ENCODE data around the gene FCGR3A.
"Not testable (repeated sequence)": the region's sequence is repeated elsewhere in the genome, so short reads cannot be mapped to it uniquely, and the experiment has no call there.

FCGR3A gene

DNA sequence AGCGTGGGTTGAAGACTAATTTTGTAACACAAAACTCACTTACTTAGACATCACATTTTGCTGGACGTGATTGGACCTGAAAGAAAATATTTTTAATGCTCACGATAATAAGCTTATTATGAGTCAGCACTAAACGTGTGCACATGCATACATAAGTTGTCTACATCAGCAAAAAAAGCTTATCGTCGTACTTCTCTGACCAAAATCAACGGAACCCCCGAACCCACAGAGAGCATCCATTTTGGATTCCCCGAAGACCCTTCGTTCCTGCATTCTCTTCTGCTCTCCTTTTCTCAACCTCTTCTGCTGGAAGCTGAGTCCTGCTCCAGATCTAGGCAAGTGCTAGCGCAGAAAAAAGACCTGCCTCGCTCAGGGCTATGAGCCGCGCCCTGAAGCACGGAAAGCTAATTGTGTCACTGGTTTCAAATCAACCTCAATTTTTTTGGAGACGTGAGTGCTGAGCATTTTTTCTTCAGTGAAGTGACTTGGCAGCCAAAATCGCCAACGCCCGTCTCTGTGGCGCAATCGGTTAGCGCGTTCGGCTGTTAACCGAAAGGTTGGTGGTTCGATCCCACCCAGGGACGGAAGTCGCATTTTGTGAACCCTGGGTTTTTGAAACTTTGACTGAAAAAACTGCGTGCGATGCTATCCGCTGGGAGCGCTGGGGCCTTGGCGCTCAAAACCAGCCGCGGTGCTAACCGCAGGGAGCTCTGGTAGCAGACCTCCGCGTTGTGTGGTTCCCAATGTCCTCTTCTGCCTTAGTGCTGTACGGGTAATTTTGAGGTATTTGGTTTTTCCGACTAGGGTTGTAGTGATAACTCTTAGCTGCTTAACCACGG, 9.7 kb downstream of the FCGR3A start:
- in situ Hi-C loops (cut with HindIII; ENCODE audit: low sequenced_read_pairs) = not testable (repeated sequence)
- peak; percentile 79 for DNase-seq (ENCODE audit: low read depth, low spot score)
- H3K4me3 ChIP-seq (ENCODE audit: low read depth, low read length) = peak overlapping the region; percentile 68

DNA sequence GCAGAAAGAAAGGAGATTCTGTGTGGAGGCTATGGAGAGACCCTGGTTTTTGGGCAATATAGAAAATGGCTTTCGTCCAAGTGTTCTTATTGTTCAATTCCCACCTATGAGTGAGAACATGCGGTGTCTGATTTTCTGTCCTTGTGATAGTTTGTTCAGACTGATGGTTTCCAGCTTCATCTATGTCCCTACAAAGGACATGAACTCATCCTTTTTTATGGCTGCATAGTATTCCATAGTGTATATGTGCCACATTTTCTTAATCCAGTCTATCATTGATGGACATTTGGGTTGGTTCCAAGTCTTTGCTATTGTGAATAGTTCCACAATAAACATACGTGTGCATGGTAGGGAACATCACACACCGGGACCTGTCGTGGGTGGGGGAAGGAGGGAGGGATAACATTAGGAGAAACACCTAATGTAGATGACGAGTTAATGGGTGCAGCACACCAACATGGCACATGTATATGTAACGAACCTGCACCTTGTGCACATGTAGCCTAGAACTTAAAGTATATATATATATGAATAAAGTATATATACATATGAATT, 10.6 kb downstream of the FCGR3A start:
- H3K4me3 ChIP-seq (ENCODE audit: low read depth, low read length); DNase-seq (ENCODE audit: low read depth, low spot score); in situ Hi-C loops (cut with HindIII; ENCODE audit: low sequenced_read_pairs): not testable (repeated sequence)

DNA sequence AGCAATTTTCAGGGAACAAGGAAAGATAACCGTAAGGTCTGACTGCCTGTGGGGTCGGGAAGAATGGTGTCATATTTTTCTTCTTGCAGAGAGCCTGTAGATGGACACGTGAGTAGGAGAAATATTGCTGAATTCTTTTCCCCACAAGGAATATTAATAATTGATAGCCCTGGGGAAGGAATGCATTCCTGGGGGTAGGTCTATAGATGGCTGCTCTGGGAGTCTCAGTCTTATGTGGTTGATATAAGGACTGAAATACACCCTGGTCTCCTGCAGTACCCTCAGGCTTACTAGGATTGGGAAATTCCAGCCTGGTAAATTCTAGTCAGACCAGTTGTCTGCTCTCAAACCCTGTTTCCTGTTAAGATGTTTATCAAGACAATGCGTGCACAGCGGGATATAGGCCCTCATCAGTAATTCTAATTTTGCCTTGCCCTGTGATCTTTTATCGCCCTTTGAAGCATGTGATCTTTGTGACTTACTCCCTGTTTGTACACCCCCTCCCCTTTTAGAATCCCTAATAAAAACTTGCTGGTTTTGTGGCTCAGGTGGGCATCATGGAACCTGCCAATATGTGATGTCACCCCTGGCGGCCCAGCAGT, 12.4 kb downstream of the FCGR3A start:
- DNase-seq (ENCODE audit: low read depth, low spot score); in situ Hi-C loops (cut with HindIII; ENCODE audit: low sequenced_read_pairs): not testable (repeated sequence)

DNA sequence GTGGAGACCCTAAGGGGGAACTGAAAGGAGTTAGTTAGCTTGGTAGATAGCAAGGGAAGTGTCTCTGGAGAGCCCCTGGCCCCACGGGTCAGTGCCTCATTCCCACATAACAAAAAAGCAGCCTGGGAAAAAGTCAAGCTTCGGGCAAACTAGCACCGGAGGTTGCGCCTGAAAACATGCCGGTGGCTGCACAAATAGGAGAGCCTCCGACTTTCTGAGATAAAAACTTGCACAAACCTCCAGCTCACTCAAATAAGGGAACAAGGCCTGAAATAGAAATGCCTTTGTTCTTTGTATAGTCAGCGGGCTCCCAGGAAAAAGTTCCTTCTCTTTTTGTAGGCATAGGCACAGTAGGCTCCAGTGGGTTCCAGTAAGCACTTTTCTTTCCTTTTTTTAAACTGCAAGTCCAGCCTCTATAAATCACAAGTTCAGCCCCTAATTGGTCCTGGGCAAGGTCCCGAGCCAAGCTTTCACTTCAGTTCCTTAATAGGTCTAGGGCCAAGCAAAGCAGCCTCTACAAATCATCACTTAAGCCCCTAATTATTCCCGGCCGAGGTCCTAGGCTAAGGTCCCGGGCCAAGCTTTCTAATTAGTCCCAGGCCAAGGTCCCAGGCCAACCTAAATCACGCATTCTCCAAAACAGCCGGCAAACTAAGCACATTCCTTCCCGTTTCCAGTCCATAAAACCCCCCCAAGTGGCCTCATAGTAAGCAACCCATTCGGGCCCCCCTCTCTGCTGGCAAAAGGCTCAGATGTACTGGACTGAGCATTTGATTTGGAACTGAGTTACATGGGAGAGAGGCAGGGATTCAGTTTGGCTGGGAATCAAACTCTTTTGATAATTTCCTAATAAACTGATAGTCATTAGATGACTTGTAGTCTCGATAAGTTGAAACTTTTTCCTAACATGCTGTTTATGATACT, 16.7 kb downstream of the FCGR3A start:
- H3K4me3 ChIP-seq (ENCODE audit: low read depth, low read length); in situ Hi-C loops (cut with HindIII; ENCODE audit: low sequenced_read_pairs); DNase-seq (ENCODE audit: low read depth, low spot score): not testable (repeated sequence)

More for the DNA sequence above, 12.4 kb downstream of the FCGR3A start:
- H3K4me3 ChIP-seq (ENCODE audit: low read depth, low read length) = not testable (repeated sequence)

DNA sequence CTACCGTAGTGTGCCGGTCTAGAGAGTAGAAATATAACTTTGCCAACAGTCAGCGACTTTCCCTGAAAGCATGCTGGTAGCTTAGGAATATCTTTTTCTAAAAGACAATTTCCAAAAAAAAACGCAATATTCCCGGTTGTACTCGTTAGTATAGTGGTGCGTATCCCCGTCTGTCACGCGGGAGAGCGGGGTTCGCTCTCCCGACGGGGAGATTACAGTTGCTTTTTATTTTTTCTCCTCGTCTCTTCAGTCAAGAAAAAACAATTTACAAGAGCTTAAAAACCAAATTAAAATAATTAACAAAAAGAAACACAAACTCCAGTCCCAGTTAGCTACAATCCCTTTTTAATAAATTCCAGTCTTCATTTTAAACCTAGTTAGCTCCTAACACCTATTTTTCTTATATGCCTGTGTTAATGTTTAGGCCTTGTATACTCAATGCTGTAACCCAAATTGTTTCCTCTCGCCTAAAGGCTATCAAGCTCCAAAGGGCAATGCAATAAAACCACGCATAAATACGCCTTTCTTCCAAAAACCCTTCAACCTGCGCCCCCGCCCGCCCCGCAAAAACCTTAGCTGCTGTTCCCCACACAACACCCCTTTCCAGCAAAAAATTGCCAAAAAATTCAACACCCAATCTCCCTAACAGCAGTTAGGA, 17.5 kb downstream of the FCGR3A start:
- H3K4me3 ChIP-seq (ENCODE audit: low read depth, low read length) = peak overlapping the region; percentile 55
- in situ Hi-C loops (cut with HindIII; ENCODE audit: low sequenced_read_pairs) = no loop called here

DNA sequence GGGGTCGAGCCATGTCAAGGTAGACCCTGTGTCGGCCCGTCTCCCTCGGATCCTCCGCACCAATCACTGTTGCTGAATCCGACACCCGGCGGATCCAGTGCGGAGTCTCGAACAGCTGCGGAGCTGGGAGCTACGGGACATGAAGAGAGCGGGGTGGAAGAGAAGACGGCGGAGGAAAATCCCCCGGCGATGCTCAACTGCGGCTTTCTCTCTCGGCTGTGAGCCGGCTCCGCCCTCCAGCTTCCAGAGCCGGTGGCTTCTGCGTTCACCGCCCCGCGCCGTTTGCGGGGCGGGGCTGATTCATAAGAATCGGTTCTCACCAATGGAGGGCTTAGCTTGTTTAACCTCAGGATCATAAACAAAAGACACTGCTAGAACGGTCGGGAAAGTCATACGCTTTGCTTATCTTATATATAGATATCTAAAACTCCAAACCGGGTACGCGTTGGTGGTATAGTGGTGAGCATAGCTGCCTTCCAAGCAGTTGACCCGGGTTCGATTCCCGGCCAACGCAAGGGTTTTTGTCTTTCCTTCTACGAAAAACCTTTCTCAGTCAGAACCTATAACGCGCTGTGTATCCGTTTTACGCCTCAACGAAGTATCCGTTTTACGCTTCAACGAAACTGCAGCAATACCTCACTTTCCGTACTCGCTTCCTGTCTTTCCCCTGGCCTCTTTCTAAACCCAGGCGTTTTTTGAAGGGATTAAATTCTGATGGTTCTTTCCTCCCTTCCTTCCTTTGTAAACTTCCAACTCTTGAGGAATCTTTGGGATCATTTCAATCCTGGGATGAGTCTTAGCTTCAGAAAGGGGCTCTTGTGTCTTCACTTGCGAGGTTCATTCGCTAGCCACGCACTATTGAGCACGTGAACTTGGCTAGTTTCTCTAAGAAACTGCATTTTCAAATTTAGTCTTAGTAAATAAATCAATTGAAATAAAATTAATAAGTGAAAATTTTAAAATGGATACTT, 18.7 kb downstream of the FCGR3A start:
- H3K4me3 ChIP-seq (ENCODE audit: low read depth, low read length) = peak overlapping the region; percentile 55
- DNase-seq (ENCODE audit: low read depth, low spot score) = peak; percentile 93
- in situ Hi-C loops (cut with HindIII; ENCODE audit: low sequenced_read_pairs) = not testable (repeated sequence)

More for the DNA sequence above, 17.5 kb downstream of the FCGR3A start:
- DNase-seq (ENCODE audit: low read depth, low spot score) = no peak
- TF ChIP-seq, protein P1, sequence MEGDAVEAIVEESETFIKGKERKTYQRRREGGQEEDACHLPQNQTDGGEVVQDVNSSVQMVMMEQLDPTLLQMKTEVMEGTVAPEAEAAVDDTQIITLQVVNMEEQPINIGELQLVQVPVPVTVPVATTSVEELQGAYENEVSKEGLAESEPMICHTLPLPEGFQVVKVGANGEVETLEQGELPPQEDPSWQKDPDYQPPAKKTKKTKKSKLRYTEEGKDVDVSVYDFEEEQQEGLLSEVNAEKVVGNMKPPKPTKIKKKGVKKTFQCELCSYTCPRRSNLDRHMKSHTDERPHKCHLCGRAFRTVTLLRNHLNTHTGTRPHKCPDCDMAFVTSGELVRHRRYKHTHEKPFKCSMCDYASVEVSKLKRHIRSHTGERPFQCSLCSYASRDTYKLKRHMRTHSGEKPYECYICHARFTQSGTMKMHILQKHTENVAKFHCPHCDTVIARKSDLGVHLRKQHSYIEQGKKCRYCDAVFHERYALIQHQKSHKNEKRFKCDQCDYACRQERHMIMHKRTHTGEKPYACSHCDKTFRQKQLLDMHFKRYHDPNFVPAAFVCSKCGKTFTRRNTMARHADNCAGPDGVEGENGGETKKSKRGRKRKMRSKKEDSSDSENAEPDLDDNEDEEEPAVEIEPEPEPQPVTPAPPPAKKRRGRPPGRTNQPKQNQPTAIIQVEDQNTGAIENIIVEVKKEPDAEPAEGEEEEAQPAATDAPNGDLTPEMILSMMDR (IDR thresholded peaks at IDR 0.05; ENCODE audit: low read depth, low read length) = no peak

DNA sequence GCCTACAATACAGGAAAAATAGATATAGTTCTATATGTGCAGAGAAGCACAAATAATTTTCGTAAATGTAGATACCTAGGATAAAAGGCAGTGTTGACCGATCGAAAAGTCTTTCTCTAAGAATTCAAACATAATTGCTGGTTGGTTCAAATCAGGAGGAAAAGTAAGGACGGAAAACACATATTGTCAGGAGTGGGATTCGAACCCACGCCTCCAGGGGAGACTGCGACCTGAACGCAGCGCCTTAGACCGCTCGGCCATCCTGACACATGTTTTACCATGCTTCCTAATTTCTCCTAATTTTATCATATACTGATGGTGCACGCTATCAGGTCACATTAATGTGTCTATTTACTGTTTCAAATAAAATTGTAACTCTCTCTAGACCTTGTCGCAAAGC, 19.5 kb downstream of the FCGR3A start:
- H3K4me3 ChIP-seq (ENCODE audit: low read depth, low read length) = peak overlapping the region; percentile 55
- in situ Hi-C loops (cut with HindIII; ENCODE audit: low sequenced_read_pairs) = not testable (repeated sequence)
- peak; percentile 72 for DNase-seq (ENCODE audit: low read depth, low spot score)

DNA sequence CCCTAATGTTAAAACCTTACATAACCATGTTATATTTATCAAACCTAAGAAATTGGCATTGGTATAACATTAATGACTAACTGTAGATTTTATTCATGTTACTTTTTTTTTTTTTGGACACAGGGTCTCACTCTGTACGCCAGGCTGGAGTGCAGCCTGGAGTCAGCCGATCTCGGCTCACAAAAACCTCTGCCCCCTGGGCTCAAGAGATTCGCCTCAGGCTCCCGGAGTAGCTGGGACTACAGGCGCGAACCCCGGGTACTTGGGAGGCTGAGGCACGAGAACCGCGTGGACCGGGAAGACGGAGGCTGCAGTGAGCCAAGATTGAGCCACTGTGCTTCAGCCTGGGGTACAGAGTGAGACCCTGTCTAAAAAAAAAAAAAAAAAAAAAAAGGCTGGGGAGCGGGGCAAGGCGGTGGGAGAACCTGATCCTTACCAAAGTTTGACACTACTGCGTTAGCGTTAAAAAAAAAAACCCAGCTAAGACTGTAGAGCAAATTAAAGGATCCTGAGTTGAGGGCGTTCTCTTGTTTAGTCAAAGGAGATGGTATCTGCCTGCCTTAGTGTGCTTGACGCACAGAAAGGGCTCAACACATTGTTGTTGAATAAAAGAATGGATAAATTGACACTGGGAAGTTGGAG, 20.0 kb downstream of the FCGR3A start:
- in situ Hi-C loops (cut with HindIII; ENCODE audit: low sequenced_read_pairs); DNase-seq (ENCODE audit: low read depth, low spot score): not testable (repeated sequence)
- peak overlapping the region; percentile 55 for H3K4me3 ChIP-seq (ENCODE audit: low read depth, low read length)

DNA sequence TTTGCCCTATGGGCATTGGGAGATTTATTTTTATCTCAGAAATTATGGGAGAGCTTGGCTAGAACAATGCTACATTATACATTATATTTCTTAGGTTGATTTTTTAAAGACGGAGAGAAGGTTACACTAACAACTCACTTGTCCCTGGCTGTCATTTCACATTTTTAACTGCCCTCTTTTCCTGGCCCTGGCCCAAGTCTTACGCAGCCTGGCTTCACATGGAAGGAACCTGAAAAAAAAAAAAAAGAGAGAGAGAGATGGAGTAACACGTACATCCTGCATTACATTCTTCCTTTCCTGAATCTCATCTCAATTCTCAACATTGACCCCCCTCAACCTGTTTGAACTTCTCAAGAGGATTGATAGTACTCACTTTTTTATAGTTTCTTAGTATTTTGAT, 21.1 kb downstream of the FCGR3A start:
- DNase-seq (ENCODE audit: low read depth, low spot score); in situ Hi-C loops (cut with HindIII; ENCODE audit: low sequenced_read_pairs): not testable (repeated sequence)

DNA sequence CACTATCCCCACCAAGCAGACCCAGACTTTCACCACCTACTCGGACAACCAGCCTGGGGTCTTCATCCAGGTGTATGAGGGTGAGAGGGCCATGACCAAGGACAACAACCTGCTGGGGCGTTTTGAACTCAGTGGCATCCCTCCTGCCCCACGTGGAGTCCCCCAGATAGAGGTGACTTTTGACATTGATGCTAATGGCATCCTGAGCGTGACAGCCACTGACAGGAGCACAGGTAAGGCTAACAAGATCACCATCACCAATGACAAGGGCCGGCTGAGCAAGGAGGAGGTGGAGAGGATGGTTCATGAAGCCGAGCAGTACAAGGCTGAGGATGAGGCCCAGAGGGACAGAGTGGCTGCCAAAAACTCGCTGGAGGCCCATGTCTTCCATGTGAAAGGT, 23.7 kb downstream of the FCGR3A start:
- H3K4me3 ChIP-seq (ENCODE audit: low read depth, low read length); DNase-seq (ENCODE audit: low read depth, low spot score); in situ Hi-C loops (cut with HindIII; ENCODE audit: low sequenced_read_pairs): not testable (repeated sequence)

More for the DNA sequence above, 21.1 kb downstream of the FCGR3A start:
- H3K4me3 ChIP-seq (ENCODE audit: low read depth, low read length) = not testable (repeated sequence)

DNA sequence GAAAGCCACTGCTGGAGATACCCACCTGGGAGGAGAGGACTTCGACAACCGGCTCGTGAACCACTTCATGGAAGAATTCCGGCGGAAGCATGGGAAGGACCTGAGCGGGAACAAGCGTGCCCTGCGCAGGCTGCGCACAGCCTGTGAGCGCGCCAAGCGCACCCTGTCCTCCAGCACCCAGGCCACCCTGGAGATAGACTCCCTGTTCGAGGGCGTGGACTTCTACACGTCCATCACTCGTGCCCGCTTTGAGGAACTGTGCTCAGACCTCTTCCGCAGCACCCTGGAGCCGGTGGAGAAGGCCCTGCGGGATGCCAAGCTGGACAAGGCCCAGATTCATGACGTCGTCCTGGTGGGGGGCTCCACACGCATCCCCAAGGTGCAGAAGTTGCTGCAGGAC, 24.3 kb downstream of the FCGR3A start:
- in situ Hi-C loops (cut with HindIII; ENCODE audit: low sequenced_read_pairs); H3K4me3 ChIP-seq (ENCODE audit: low read depth, low read length); DNase-seq (ENCODE audit: low read depth, low spot score): not testable (repeated sequence)

DNA sequence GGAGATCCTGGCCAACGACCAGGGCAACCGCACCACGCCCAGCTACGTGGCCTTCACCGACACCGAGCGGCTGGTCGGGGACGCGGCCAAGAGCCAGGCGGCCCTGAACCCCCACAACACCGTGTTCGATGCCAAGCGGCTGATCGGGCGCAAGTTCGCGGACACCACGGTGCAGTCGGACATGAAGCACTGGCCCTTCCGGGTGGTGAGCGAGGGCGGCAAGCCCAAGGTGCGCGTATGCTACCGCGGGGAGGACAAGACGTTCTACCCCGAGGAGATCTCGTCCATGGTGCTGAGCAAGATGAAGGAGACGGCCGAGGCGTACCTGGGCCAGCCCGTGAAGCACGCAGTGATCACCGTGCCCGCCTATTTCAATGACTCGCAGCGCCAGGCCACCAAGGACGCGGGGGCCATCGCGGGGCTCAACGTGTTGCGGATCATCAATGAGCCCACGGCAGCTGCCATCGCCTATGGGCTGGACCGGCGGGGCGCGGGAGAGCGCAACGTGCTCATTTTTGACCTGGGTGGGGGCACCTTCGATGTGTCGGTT, 24.8 kb downstream of the FCGR3A start:
- in situ Hi-C loops (cut with HindIII; ENCODE audit: low sequenced_read_pairs); DNase-seq (ENCODE audit: low read depth, low spot score): not testable (repeated sequence)
- H3K4me3 ChIP-seq (ENCODE audit: low read depth, low read length) = peak overlapping the region; percentile 29

Data from astrocyte of the spinal cord (primary cell).